Hair follicular keratinocyte (primary cell): ENCODE results near the gene TAF5. TPM values are rescaled to one million over a fixed set of nuclear protein-coding genes. Genes with fewer than 3 reads are reported as not detected.

Experiments used
- total RNA-seq: library from RNA; depleted of rRNA; stranded (reverse); fragments of >200 nt; gene quantifications from 2 replicates; pipeline ENCODE4 v1.2.3, GENCODE V29; 2015

Gene TAF5
- 3.4 and 7.9 TPM in 2 replicates for total RNA-seq

DNA sequence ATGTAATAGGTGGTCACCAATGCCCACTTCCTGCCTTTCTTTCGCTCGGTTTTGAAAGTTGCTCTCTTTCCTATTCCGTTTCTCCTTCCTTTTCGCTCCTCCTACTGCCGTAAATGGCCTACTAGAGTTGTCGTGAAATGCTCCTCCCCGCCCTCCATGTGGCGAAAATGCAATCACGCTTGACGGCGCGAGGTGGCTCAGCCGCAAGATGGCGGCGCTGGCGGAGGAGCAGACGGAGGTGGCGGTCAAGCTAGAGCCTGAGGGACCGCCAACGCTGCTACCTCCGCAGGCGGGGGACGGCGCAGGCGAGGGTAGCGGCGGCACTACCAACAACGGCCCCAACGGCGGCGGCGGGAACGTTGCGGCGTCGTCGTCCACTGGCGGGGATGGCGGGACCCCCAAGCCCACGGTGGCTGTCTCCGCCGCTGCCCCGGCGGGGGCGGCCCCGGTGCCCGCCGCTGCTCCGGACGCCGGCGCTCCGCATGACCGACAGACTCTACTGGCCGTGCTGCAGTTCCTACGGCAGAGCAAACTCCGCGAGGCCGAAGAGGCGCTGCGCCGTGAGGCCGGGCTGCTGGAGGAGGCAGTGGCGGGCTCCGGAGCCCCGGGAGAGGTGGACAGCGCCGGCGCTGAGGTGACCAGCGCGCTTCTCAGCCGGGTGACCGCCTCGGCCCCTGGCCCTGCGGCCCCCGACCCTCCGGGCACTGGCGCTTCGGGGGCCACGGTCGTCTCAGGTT lies at the start of gene TAF5:
Gene TAF5, plus strand, starts transcription at position 195 of the 737 bp plus-strand sequence. Its CDS starts 14 bp downstream, at position 209.

GRCh38 chr10:103350517-103351260 lies 17.1 kb upstream of the TAF5 start, which contains the start of gene PCGF6:
TSS of gene PCGF6 (minus strand) at chr10:103351140. CDS start at chr10:103351066, 74 bp downstream.

GRCh38 chr10:103396067-103396788 lies 28.5 kb downstream of the TAF5 start, which contains the start of the genes ATP5MK and PDCD11:
TSS of gene ATP5MK (minus strand) at chr10:103396475. CDS start at chr10:103392457, 4,018 bp downstream.
TSS of gene PDCD11 (plus strand) at chr10:103396626. CDS start at chr10:103398427, 1,801 bp downstream.

Other genes starting within 250 kb of the TAF5 start
- 31.3 and 33.7 TPM in 2 replicates for gene NT5C2, start 174.7 kb upstream of the TAF5 start, total RNA-seq
- 0.04 TPM in 1 of 2 replicates, not detected in the other for gene RPEL1, start 122.1 kb upstream of the TAF5 start, total RNA-seq
- gene INA, start 90.8 kb upstream of the TAF5 start, total RNA-seq: under 0.01 and 0.08 TPM in 2 replicates
- 9.6 and 16.6 TPM in 2 replicates for gene PCGF6, start 16.8 kb upstream of the TAF5 start, total RNA-seq
- gene ATP5MK, start 28.5 kb downstream of the TAF5 start, total RNA-seq: 308 and 395 TPM in 2 replicates
- gene PDCD11, start 28.6 kb downstream of the TAF5 start, total RNA-seq: 32.2 and 34.5 TPM in 2 replicates
- gene CALHM2, start 84.4 kb downstream of the TAF5 start, total RNA-seq: 2.3 and 5.4 TPM in 2 replicates
- gene CALHM1, start 90.9 kb downstream of the TAF5 start, total RNA-seq: not detected in 2 replicates
- gene CALHM3, start 111.3 kb downstream of the TAF5 start, total RNA-seq: not detected in 2 replicates
- 0.15 and 0.23 TPM in 2 replicates for gene NEURL1, start 125.7 kb downstream of the TAF5 start, total RNA-seq